ENCODE measurements around the gene BTLA.

- TF ChIP-seq CTCF (IDR thresholded peaks at IDR 0.05; ENCODE audit: poor library complexity, severe bottlenecking) (no peak), EZH2 (IDR thresholded peaks at IDR 0.05; ENCODE audit: borderline replicate concordance, insufficient read depth, low read length, poor library complexity, severe bottlenecking) (no peak), POLR2AphosphoS5 (IDR thresholded peaks at IDR 0.05) (no peak), REST (IDR thresholded peaks at IDR 0.05; ENCODE audit: borderline replicate concordance) (no peak), SMC3 (conservative IDR thresholded peaks at IDR 0.05; ENCODE audit: poor library complexity) (no peak)
Observed at GRCh38 chr3:112481302-112481721, 18.0 kb downstream of the BTLA start.

All from neural cell (in vitro differentiated cells).